ENCODE data around the gene CDC6. TPM values are rescaled to one million over a fixed set of nuclear protein-coding genes. Genes with fewer than 3 reads are reported as not detected.
"Not testable (repeated sequence)": the region's sequence is repeated elsewhere in the genome, so short reads cannot be mapped to it uniquely, and the experiment has no call there.

CDC6 gene
- total RNA-seq, 1 donor from 2014 or later = 3.7 TPM

GRCh38 chr17:40295488-40296436 lies 8.1 kb downstream of the CDC6 start:
- Histone ChIP-seq H3K27ac (no peak overlapping the region), H3K27me3 (no peaks in the 10 kb centered on the region), H3K9me3 (no peaks in the 10 kb centered on the region), H3K4me1 (peaks cover 12% of the 10 kb centered on the region), H3K4me3 (no peak overlapping the region), H3K36me3 (no peaks in the 10 kb centered on the region)
- intact Hi-C loops (cut with DNase I) = no loop called here
- TF ChIP-seq POLR2AphosphoS5 (IDR thresholded peaks at IDR 0.05; ENCODE audit: insufficient read depth in 1 of 2, low read depth in 1 of 2) = no peak
- no peak for TF ChIP-seq CTCF (IDR thresholded peaks at IDR 0.05)
- no peak for TF ChIP-seq POLR2A (IDR thresholded peaks at IDR 0.05)
- no peak for DNase-seq (ENCODE audit: extremely low spot score in 2 of 2)

- no peak overlapping the region for H3K27ac ChIP-seq
- intact Hi-C loops (cut with DNase I) = no loop called here
Observed at GRCh38 chr17:40297511-40297910, 9.8 kb downstream of the CDC6 start.

GRCh38 chr17:40298726-40299125 lies 11.0 kb downstream of the CDC6 start:
- intact Hi-C loops (cut with DNase I) = no loop called here
- no peak overlapping the region for H3K4me3 ChIP-seq
- no peak overlapping the region for H3K27ac ChIP-seq
- peaks cover 22% of the 10 kb centered on the region for H3K4me1 ChIP-seq
- DNase-seq (ENCODE audit: extremely low spot score in 2 of 2) = no peak
- H3K27me3 ChIP-seq = no peaks in the 10 kb centered on the region
- no peak for TF ChIP-seq CTCF (IDR thresholded peaks at IDR 0.05)
- TF ChIP-seq POLR2A (IDR thresholded peaks at IDR 0.05) = no peak
- no peak for TF ChIP-seq POLR2AphosphoS5 (IDR thresholded peaks at IDR 0.05; ENCODE audit: insufficient read depth in 1 of 2, low read depth in 1 of 2)
- no peaks in the 10 kb centered on the region for H3K9me3 ChIP-seq
- no peaks in the 10 kb centered on the region for H3K36me3 ChIP-seq

More at GRCh38 chr17:40297511-40297910, 9.8 kb downstream of the CDC6 start:
- H3K27me3 ChIP-seq = no peaks in the 10 kb centered on the region
- H3K36me3 ChIP-seq = no peaks in the 10 kb centered on the region
- no peak overlapping the region for H3K4me3 ChIP-seq
- TF ChIP-seq CTCF (IDR thresholded peaks at IDR 0.05) (no peak), POLR2A (IDR thresholded peaks at IDR 0.05) (no peak), POLR2AphosphoS5 (IDR thresholded peaks at IDR 0.05; ENCODE audit: insufficient read depth in 1 of 2, low read depth in 1 of 2) (no peak)
- peaks cover 12% of the 10 kb centered on the region for H3K4me1 ChIP-seq
- DNase-seq (ENCODE audit: extremely low spot score in 2 of 2) = no peak
- H3K9me3 ChIP-seq = no peaks in the 10 kb centered on the region

GRCh38 chr17:40299159-40299757 lies 11.6 kb downstream of the CDC6 start:
- H3K4me1 ChIP-seq = peaks cover 28% of the 10 kb centered on the region
- H3K4me3 ChIP-seq; H3K36me3 ChIP-seq; H3K27ac ChIP-seq; H3K9me3 ChIP-seq; DNase-seq (ENCODE audit: extremely low spot score in 2 of 2); intact Hi-C loops (cut with DNase I); H3K27me3 ChIP-seq: not testable (repeated sequence)

- TF ChIP-seq POLR2AphosphoS5 (IDR thresholded peaks at IDR 0.05; ENCODE audit: insufficient read depth in 1 of 2, low read depth in 1 of 2) = no peak
- TF ChIP-seq POLR2A (IDR thresholded peaks at IDR 0.05) = no peak
- TF ChIP-seq CTCF (IDR thresholded peaks at IDR 0.05) = no peak
- Histone ChIP-seq H3K27me3 (no peaks in the 10 kb centered on the region), H3K9me3 (no peaks in the 10 kb centered on the region), H3K4me1 (peaks cover 40% of the 10 kb centered on the region), H3K36me3 (no peaks in the 10 kb centered on the region), H3K4me3 (no peak overlapping the region), H3K27ac (no peak overlapping the region)
- intact Hi-C loops (cut with DNase I) = loop anchor here (10.0 kb wide), 1 partner anchor 143 kb away; the partner anchor contains the start of gene IGFBP4
- no peak for DNase-seq (ENCODE audit: extremely low spot score in 2 of 2)
Observed at GRCh38 chr17:40301315-40301714, 13.6 kb downstream of the CDC6 start.
